CD4-positive, alpha-beta T cell (primary cell): ENCODE measurements around the gene SLIT1. TPM values are rescaled to one million over a fixed set of nuclear protein-coding genes. Genes with fewer than 3 reads are reported as not detected.

ENCODE experiments used
- ATAC-seq: fragments of 200-7000 bp; cut with Tn5 transposase; one replicate; pipeline ENCODE4 v1.10.0; 2022; ENCODE audit warnings: mild to moderate bottlenecking; ENCODE audit not compliant: poor library complexity
- CTCF ChIA-PET: fragments of 350-600 bp; sonication (Branson Sonifier 250); formaldehyde crosslinking; loops from one replicate; lab custom pipeline; 2021; ENCODE audit warnings: antibody characterized with exemption, inconsistent platforms; lab: Charles Lee
- POLR2A ChIA-PET: fragments of 350-600 bp; sonication (Branson Sonifier 250); formaldehyde crosslinking; loops from one replicate; lab custom pipeline; 2021; ENCODE audit warnings: antibody characterized with exemption, inconsistent platforms; lab: Charles Lee
- DNase-seq, 14 experiments: peaks; one replicate each; pipeline ENCODE4 v3.0.0-alpha.2; 2013 to 2020; ENCODE audit warnings: mixed read lengths in 2 of 14
- H3K27ac ChIP-seq, 2 donors: one replicate each; pipeline versions ENCODE4 v1.5.1 to v1.7.0; 2013; ENCODE audit warnings: low read length in 2 of 2, low read depth in 1 of 2, mild to moderate bottlenecking in 1 of 2
- H3K27me3 ChIP-seq, 2 experiments: 1 replicate in 1 of 2; 2 replicates in 1 of 2; pipeline versions ENCODE4 v1.6.1 to v1.7.0; 2013; ENCODE audit warnings: low read length in 2 of 2, control low read depth in 1 of 2, mild to moderate bottlenecking in 1 of 2, moderate library complexity in 1 of 2; ENCODE audit not compliant: insufficient read depth in 2 of 2, control insufficient read depth in 1 of 2
- H3K36me3 ChIP-seq: one replicate; pipeline ENCODE4 v1.6.1; 2013; ENCODE audit warnings: low read length, control low read depth; ENCODE audit not compliant: insufficient read depth
- H3K4me1 ChIP-seq: one replicate; pipeline ENCODE4 v1.6.1; 2013; ENCODE audit warnings: low read length, control low read depth; ENCODE audit not compliant: insufficient read depth
- H3K4me3 ChIP-seq: one replicate; pipeline ENCODE4 v1.5.1; 2013; ENCODE audit warnings: mild to moderate bottlenecking, low read length, moderate library complexity
- H3K9me3 ChIP-seq, 2 experiments: 1 replicate in 1 of 2; 2 replicates in 1 of 2; pipeline versions ENCODE4 v1.6.1 to v1.7.0; 2013; ENCODE audit warnings: low read length in 2 of 2, mild to moderate bottlenecking in 2 of 2, control low read depth in 1 of 2, moderate library complexity in 1 of 2; ENCODE audit not compliant: control insufficient read depth in 1 of 2, insufficient read depth in 1 of 2
- H3K27ac Mint-ChIP-seq: one replicate; pipeline ENCODE4 v1.8.0; 2020; ENCODE audit warnings: mixed read lengths
- H3K27me3 Mint-ChIP-seq: one replicate; pipeline ENCODE4 v1.8.0; 2021; ENCODE audit warnings: mixed read lengths
- H3K36me3 Mint-ChIP-seq: one replicate; pipeline ENCODE4 v1.8.0; 2021; ENCODE audit warnings: low read depth, mixed read lengths
- H3K4me1 Mint-ChIP-seq: one replicate; pipeline ENCODE4 v1.8.0; 2021; ENCODE audit warnings: low read depth, mixed read lengths
- H3K4me3 Mint-ChIP-seq: one replicate; pipeline ENCODE4 v1.8.0; 2020; ENCODE audit warnings: mild to moderate bottlenecking, mixed read lengths
- H3K9me3 Mint-ChIP-seq: one replicate; pipeline ENCODE4 v1.8.0; 2020; ENCODE audit warnings: mixed read lengths
- CTCF ChIP-seq: fragments of 200-600 bp; IDR thresholded peaks from one replicate; pipeline ENCODE4 v1.8.0; 2022; ENCODE audit warnings: antibody characterized with exemption, mild to moderate bottlenecking
- intact Hi-C, 2 experiments: fragments of 100-400 bp; cut with DNase I in 1 of 2; cut with micrococcal nuclease in 1 of 2; formaldehyde crosslinking; loops; one replicate each; pipeline versions ENCODE4 v1.15.1 to v1.9.0; 2023 to 2025; cut with DNase I, micrococcal nuclease
- total RNA-seq, 174 experiments: library from RNA in 2 of 174; stranded (reverse) in 2 of 174; gene quantifications; one replicate each; pipeline ENCODE4 v1.2.3 and lab custom pipeline; 2021 to 2026

The SLIT1 gene
- total RNA-seq, 2 experiments from 2014 or later, result 0.30 to 0.39 TPM

DNA sequence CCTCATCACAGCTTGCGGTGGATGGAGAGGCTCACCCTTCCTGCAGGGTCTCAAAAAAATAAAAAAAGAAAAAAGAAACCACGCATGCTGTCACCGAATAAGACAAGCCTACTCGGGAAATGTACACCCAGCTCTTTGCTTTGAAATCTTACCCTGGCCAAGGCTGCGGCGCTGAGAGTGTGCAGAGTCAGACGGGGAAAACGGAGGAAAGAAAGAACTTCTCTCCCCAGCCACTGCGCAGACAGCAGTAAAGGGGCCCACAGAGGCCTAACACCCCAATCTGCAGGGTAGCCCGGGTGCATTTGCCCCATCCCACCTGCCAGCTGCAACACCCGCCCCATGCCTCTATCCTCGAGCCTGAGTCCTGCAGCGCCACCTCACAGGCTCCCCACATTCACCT lies 14.8 kb downstream of the SLIT1 start:
- Mint-ChIP-seq H3K4me1 (no peaks in the 10 kb centered on the region), H3K4me3 (no peak overlapping the region), H3K27me3 (peaks cover 4% of the 10 kb centered on the region), H3K36me3 (no peaks in the 10 kb centered on the region), H3K27ac (no peak overlapping the region), H3K9me3 (no peaks in the 10 kb centered on the region)
- no peaks in the 10 kb centered on the region for H3K9me3 ChIP-seq
- H3K27ac ChIP-seq, result no peak overlapping the region
- no peak overlapping the region for H3K4me3 ChIP-seq
- ChIA-PET CTCF (no interaction called here), POLR2A (no interaction called here)
- intact Hi-C loops, result no loop called here
- DNase-seq, result no peak
- H3K36me3 ChIP-seq, result no peaks in the 10 kb centered on the region
- TF ChIP-seq CTCF, result no peak
- H3K4me1 ChIP-seq, result no peaks in the 10 kb centered on the region
- no peak for ATAC-seq
- H3K27me3 ChIP-seq, result peaks cover 0 to 10% of the 10 kb centered on the region in 2 experiments

GRCh38 chr10:97169911-97170693 lies 15.7 kb downstream of the SLIT1 start:
- DNase-seq (no peak), ATAC-seq (no peak)
- Histone ChIP-seq H3K4me1 (no peaks in the 10 kb centered on the region), H3K36me3 (no peaks in the 10 kb centered on the region), H3K27ac (no peak overlapping the region), H3K9me3 (no peaks in the 10 kb centered on the region), H3K4me3 (no peak overlapping the region), H3K27me3 (peaks cover 0 to 10% of the 10 kb centered on the region in 2 experiments)
- H3K27ac Mint-ChIP-seq, result no peak overlapping the region
- ChIA-PET POLR2A (no interaction called here), CTCF (no interaction called here)
- H3K36me3 Mint-ChIP-seq, result no peaks in the 10 kb centered on the region
- no peak overlapping the region for H3K4me3 Mint-ChIP-seq
- H3K9me3 Mint-ChIP-seq, result no peaks in the 10 kb centered on the region
- no peak for TF ChIP-seq CTCF
- no peaks in the 10 kb centered on the region for H3K4me1 Mint-ChIP-seq
- intact Hi-C loops, result no loop called here
- H3K27me3 Mint-ChIP-seq, result peaks cover 4% of the 10 kb centered on the region

- CTCF ChIA-PET, result no interaction called here
- Histone ChIP-seq H3K36me3 (no peaks in the 10 kb centered on the region), H3K4me3 (no peak overlapping the region), H3K4me1 (no peaks in the 10 kb centered on the region), H3K27ac (no peak overlapping the region), H3K27me3 (peaks cover 0 to 10% of the 10 kb centered on the region in 2 experiments), H3K9me3 (no peaks in the 10 kb centered on the region)
- DNase-seq (no peak), ATAC-seq (no peak)
- Mint-ChIP-seq H3K9me3 (no peaks in the 10 kb centered on the region), H3K27me3 (peaks cover 4% of the 10 kb centered on the region), H3K36me3 (no peaks in the 10 kb centered on the region), H3K4me1 (no peaks in the 10 kb centered on the region), H3K4me3 (no peak overlapping the region), H3K27ac (no peak overlapping the region)
- TF ChIP-seq CTCF, result no peak
- intact Hi-C loops, result no loop called here
- POLR2A ChIA-PET, result no interaction called here
Measured at GRCh38 chr10:97169063-97169462, 16.7 kb downstream of the SLIT1 start.
